Vagina (tissue), 2 donors: ENCODE data around the gene DNAJC27.

Experiments
- CTCF ChIP-seq, 3 experiments: fragments of 450-650 bp in 2 of 3; fragments of 200-600 bp in 1 of 3; sonication (generic) in 1 of 3; IDR thresholded peaks; one replicate each; pipeline ENCODE4 v1.5.1; 2017 to 2019; ENCODE audit warnings: antibody characterized with exemption in 3 of 3, mild to moderate bottlenecking in 2 of 3, moderate library complexity in 2 of 3
- POLR2A ChIP-seq, 2 donors: fragments of 450-650 bp; IDR thresholded peaks; one replicate each; pipeline ENCODE4 v1.6.1; 2017; ENCODE audit warnings: antibody characterized with exemption in 2 of 2, mild to moderate bottlenecking in 2 of 2, moderate library complexity in 2 of 2
- POLR2AphosphoS5 ChIP-seq, 2 donors: sonication (generic); formaldehyde crosslinking; IDR thresholded peaks; one replicate each; pipeline ENCODE4 v1.9.0; 2017; ENCODE audit warnings: antibody characterized with exemption in 2 of 2, mild to moderate bottlenecking in 2 of 2, low read depth in 1 of 2; ENCODE audit not compliant: insufficient read depth in 1 of 2

DNA sequence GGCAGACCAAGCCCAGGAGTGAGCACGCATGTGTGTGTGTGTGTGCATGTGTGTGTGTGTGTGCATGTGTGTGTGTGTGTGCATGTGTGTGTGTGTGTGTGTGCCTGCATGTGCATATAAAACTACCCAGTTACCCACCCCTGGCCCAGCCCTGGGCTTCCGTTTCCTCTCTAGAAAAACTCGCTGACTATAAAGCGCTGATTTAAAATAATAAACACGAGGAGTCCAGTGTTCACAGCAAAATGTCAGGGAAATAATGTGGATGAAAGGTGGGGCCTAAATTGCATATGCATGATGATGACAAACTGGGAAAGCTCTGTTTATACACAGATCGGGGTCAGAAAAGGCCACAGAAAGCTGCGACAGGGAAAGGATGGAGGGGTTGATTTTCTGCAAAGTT lies 59.2 kb downstream of the DNAJC27 start:
- TF ChIP-seq CTCF (IDR thresholded peaks at IDR 0.05): no peak
- TF ChIP-seq POLR2A (IDR thresholded peaks at IDR 0.05): no peak
- TF ChIP-seq POLR2AphosphoS5 (IDR thresholded peaks at IDR 0.05; ENCODE audit: insufficient read depth in 1 of 2, low read depth in 1 of 2): no peak
